Panc1 (cell line): ENCODE measurements around the gene MAGI1. TPM values are rescaled to one million over a fixed set of nuclear protein-coding genes. Genes with fewer than 3 reads are reported as not detected.

Source experiments
- ATAC-seq: fragments of 200-7000 bp; cut with Tn5 transposase; 2 replicates; pipeline ENCODE4 v1.9.1; 2020; ENCODE audit warnings: mild to moderate bottlenecking, moderate library complexity
- BruUV-seq: library from RNA; stranded (reverse); fragments of 400-500 nt; replicated peaks from 2 replicates; lab custom pipeline; 2021; lab: Mats Ljungman, UMichigan
- CTCF ChIA-PET: fragments of 300-600 bp; sonication (Branson Sonifier 250); formaldehyde crosslinking; loops from one replicate; lab custom pipeline; 2022; ENCODE audit warnings: antibody characterized with exemption; lab: Charles Lee
- POLR2A ChIA-PET: fragments of 300-600 bp; sonication (Branson Sonifier 250); formaldehyde crosslinking; loops from one replicate; lab custom pipeline; 2022; ENCODE audit warnings: antibody characterized with exemption; lab: Charles Lee
- DNase-seq: peaks from one replicate; pipeline ENCODE4 v3.0.0-alpha.2; 2010; ENCODE audit warnings: low read depth, low spot score
- H3K27ac ChIP-seq: 2 replicates; pipeline ENCODE4 v1.5.1; 2011; ENCODE audit warnings: mild to moderate bottlenecking, low read length, inconsistent platforms
- H3K27me3 ChIP-seq: fragments of 200-500 bp; sonication (Bioruptor generic); 2 replicates; pipeline ENCODE4 v1.6.0; 2014; ENCODE audit warnings: low read length, inconsistent platforms; ENCODE audit not compliant: control insufficient read depth, insufficient read depth
- H3K36me3 ChIP-seq: fragments of 200-500 bp; sonication (Bioruptor generic); 2 replicates; pipeline ENCODE4 v1.5.1; 2014; ENCODE audit warnings: inconsistent platforms, mild to moderate bottlenecking, low read length, moderate library complexity; ENCODE audit not compliant: control insufficient read depth, insufficient read depth
- H3K4me1 ChIP-seq: 2 replicates; pipeline ENCODE4 v1.5.1; 2011; ENCODE audit warnings: inconsistent platforms, mild to moderate bottlenecking, low read length, moderate library complexity; ENCODE audit not compliant: control insufficient read depth, insufficient read depth
- H3K4me3 ChIP-seq, 2 experiments: 2 replicates each; pipeline ENCODE4 v1.5.1; 2011 to 2012; ENCODE audit warnings: low read depth in 2 of 2, low read length in 2 of 2, mild to moderate bottlenecking in 2 of 2, inconsistent platforms in 1 of 2, moderate library complexity in 1 of 2
- H3K9me3 ChIP-seq: fragments of 200-500 bp; sonication (Bioruptor generic); 2 replicates; pipeline ENCODE4 v1.5.1; 2014; ENCODE audit warnings: low read depth, mild to moderate bottlenecking, inconsistent platforms, low read length, moderate library complexity; ENCODE audit not compliant: control insufficient read depth, insufficient read depth
- POLR2AphosphoS5 ChIP-seq: IDR thresholded peaks from 2 replicates; pipeline ENCODE4 v1.6.1; 2012; ENCODE audit warnings: mild to moderate bottlenecking, low read depth, low read length, moderate library complexity
- REST ChIP-seq, 2 experiments: IDR thresholded peaks; 2 replicates each; pipeline ENCODE4 v1.6.1; 2011 to 2012; ENCODE audit warnings: low read depth in 2 of 2, control low read depth in 1 of 2, low read length in 1 of 2, mild to moderate bottlenecking in 1 of 2, moderate library complexity in 1 of 2; ENCODE audit not compliant: insufficient read depth in 1 of 2
- SIN3A ChIP-seq: IDR thresholded peaks from 2 replicates; pipeline ENCODE4 v1.6.1; 2012; ENCODE audit warnings: low read depth, mild to moderate bottlenecking, low read length, moderate library complexity, borderline replicate concordance; ENCODE audit not compliant: insufficient read depth
- TCF7L2 ChIP-seq: IDR thresholded peaks from 2 replicates; pipeline ENCODE4 v1.6.1; 2011; ENCODE audit warnings: mild to moderate bottlenecking, low read depth, low read length, inconsistent platforms
- in situ Hi-C: cut with HindIII; loops from 2 replicates; pipeline ENCODE4 v1.10.0; 2016; ENCODE audit warnings: low sequenced_read_pairs, low pct_unique_long_range_greater_than_20kb
- intact Hi-C: fragments of 100-400 bp; cut with micrococcal nuclease; formaldehyde crosslinking; loops from one replicate; pipeline ENCODE4 v1.10.0; 2022; ENCODE audit not compliant: unreplicated experiment
- total RNA-seq: library from RNA; stranded (reverse); gene quantifications from one replicate; pipeline ENCODE4 v1.2.1, GENCODE V29; 2021; ENCODE audit not compliant: unreplicated experiment
- TF ChIP-seq, protein P1 (sequence below): fragments of 450-650 bp; IDR thresholded peaks from 2 replicates; pipeline ENCODE4 v1.5.1; 2017; ENCODE audit warnings: mild to moderate bottlenecking

MAGI1 gene
- total RNA-seq, 1 experiment from 2014 or later = 9.5 TPM

GRCh38 chr3:66041828-66042227 is 3.1 kb upstream of the MAGI1 start:
- Histone ChIP-seq H3K36me3 (no peaks in the 10 kb centered on the region; the same call in 1 of the 2 replicates), H3K4me3 (no peak overlapping the region), H3K4me1 (peaks cover 2% of the 10 kb centered on the region; the same call in 1 of the 2 replicates), H3K27me3 (no peaks in the 10 kb centered on the region), H3K9me3 (no peaks in the 10 kb centered on the region), H3K27ac (no peak overlapping the region)
- TF ChIP-seq TCF7L2 (no peak), POLR2AphosphoS5 (no peak), REST (IDR thresholded peaks at IDR 0.05; ENCODE audit: insufficient read depth in 1 of 2, low read depth in 2 of 2, low read length in 1 of 2) (no peak), SIN3A (no peak)
- TF ChIP-seq, protein P1, sequence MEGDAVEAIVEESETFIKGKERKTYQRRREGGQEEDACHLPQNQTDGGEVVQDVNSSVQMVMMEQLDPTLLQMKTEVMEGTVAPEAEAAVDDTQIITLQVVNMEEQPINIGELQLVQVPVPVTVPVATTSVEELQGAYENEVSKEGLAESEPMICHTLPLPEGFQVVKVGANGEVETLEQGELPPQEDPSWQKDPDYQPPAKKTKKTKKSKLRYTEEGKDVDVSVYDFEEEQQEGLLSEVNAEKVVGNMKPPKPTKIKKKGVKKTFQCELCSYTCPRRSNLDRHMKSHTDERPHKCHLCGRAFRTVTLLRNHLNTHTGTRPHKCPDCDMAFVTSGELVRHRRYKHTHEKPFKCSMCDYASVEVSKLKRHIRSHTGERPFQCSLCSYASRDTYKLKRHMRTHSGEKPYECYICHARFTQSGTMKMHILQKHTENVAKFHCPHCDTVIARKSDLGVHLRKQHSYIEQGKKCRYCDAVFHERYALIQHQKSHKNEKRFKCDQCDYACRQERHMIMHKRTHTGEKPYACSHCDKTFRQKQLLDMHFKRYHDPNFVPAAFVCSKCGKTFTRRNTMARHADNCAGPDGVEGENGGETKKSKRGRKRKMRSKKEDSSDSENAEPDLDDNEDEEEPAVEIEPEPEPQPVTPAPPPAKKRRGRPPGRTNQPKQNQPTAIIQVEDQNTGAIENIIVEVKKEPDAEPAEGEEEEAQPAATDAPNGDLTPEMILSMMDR = no peak
- ATAC-seq (no peak), DNase-seq (no peak)
- CTCF ChIA-PET = no interaction called here
- BruUV-seq = no TSS peak
- POLR2A ChIA-PET = no interaction called here
- intact Hi-C loops = no loop called here
- in situ Hi-C loops = no loop called here

- Histone ChIP-seq H3K27ac (no peak overlapping the region), H3K27me3 (no peaks in the 10 kb centered on the region), H3K36me3 (no peaks in the 10 kb centered on the region; the same call in 1 of the 2 replicates), H3K9me3 (no peaks in the 10 kb centered on the region), H3K4me3 (no peak overlapping the region), H3K4me1 (peaks cover 5% of the 10 kb centered on the region)
- ChIA-PET POLR2A (no interaction called here), CTCF (no interaction called here)
- intact Hi-C loops = no loop called here
- ATAC-seq (no peak), DNase-seq (no peak)
- no TSS peak for BruUV-seq
- TF ChIP-seq, protein P1 = no peak
- no peak for TF ChIP-seq SIN3A
- no peak for TF ChIP-seq TCF7L2
- TF ChIP-seq REST (IDR thresholded peaks at IDR 0.05; ENCODE audit: insufficient read depth in 1 of 2, low read depth in 2 of 2, low read length in 1 of 2) = no peak
- no peak for TF ChIP-seq POLR2AphosphoS5
- in situ Hi-C loops = no loop called here
Measured at GRCh38 chr3:66041116-66041515, 2.4 kb upstream of the MAGI1 start.
